Measurements from ENCODE around the gene DSCAML1.

DSCAML1 gene

GRCh38 chr11:117476531-117477142, 320.4 kb downstream of the DSCAML1 start:
- DNase-seq (ENCODE audit: insufficient read length, low spot score) (no peak), FAIRE-seq (no peak)
- TF ChIP-seq POLR2A (IDR thresholded peaks at IDR 0.05; ENCODE audit: low read depth, low read length) (no peak), POU2F2 (IDR thresholded peaks at IDR 0.05; ENCODE audit: low read depth, low read length) (no peak), SPI1 (IDR thresholded peaks at IDR 0.05; ENCODE audit: low read depth, low read length) (no peak), PAX5 (IDR thresholded peaks at IDR 0.05; ENCODE audit: insufficient read depth, low read length, severe bottlenecking) (no peak), TAF1 (IDR thresholded peaks at IDR 0.05; ENCODE audit: low read depth, low read length) (no peak)

- TF ChIP-seq POLR2AphosphoS5 (IDR thresholded peaks at IDR 0.05; ENCODE audit: low read depth, low read length) (no peak), PAX5 (IDR thresholded peaks at IDR 0.05; ENCODE audit: insufficient read depth, low read length, severe bottlenecking) (no peak), SPI1 (IDR thresholded peaks at IDR 0.05; ENCODE audit: low read depth, low read length) (no peak), POU2F2 (IDR thresholded peaks at IDR 0.05; ENCODE audit: low read depth, low read length) (no peak), TAF1 (IDR thresholded peaks at IDR 0.05; ENCODE audit: low read depth, low read length) (no peak), POLR2A (IDR thresholded peaks at IDR 0.05; ENCODE audit: low read depth, low read length) (no peak)
- no peak for DNase-seq (ENCODE audit: insufficient read length, low spot score)
- FAIRE-seq, result no peak
These were observed 321.1 kb downstream of the DSCAML1 start for GRCh38 chr11:117475716-117476530.

GRCh38 chr11:117473481-117474091, 323.4 kb downstream of the DSCAML1 start:
- DNase-seq (ENCODE audit: insufficient read length, low spot score) (no peak), FAIRE-seq (no peak)
- TF ChIP-seq SPI1 (IDR thresholded peaks at IDR 0.05; ENCODE audit: low read depth, low read length) (no peak), POLR2A (IDR thresholded peaks at IDR 0.05; ENCODE audit: low read depth, low read length) (no peak), PAX5 (IDR thresholded peaks at IDR 0.05; ENCODE audit: insufficient read depth, low read length, severe bottlenecking) (no peak), TAF1 (IDR thresholded peaks at IDR 0.05; ENCODE audit: low read depth, low read length) (no peak), POLR2AphosphoS5 (IDR thresholded peaks at IDR 0.05; ENCODE audit: low read depth, low read length) (no peak)

GRCh38 chr11:117471776-117472175, 325.2 kb downstream of the DSCAML1 start:
- DNase-seq (ENCODE audit: insufficient read length, low spot score), result no peak
- TF ChIP-seq POLR2AphosphoS5 (IDR thresholded peaks at IDR 0.05; ENCODE audit: low read depth, low read length) (no peak), POU2F2 (IDR thresholded peaks at IDR 0.05; ENCODE audit: low read depth, low read length) (no peak), SPI1 (IDR thresholded peaks at IDR 0.05; ENCODE audit: low read depth, low read length) (no peak), PAX5 (IDR thresholded peaks at IDR 0.05; ENCODE audit: insufficient read depth, low read length, severe bottlenecking) (no peak), POLR2A (IDR thresholded peaks at IDR 0.05; ENCODE audit: low read depth, low read length) (no peak), TAF1 (IDR thresholded peaks at IDR 0.05; ENCODE audit: low read depth, low read length) (no peak)
- no peak for FAIRE-seq

GRCh38 chr11:117470576-117470975, 326.4 kb downstream of the DSCAML1 start:
- TF ChIP-seq SPI1 (IDR thresholded peaks at IDR 0.05; ENCODE audit: low read depth, low read length) (no peak), PAX5 (IDR thresholded peaks at IDR 0.05; ENCODE audit: insufficient read depth, low read length, severe bottlenecking) (no peak)
- FAIRE-seq (no peak), DNase-seq (ENCODE audit: insufficient read length, low spot score) (no peak)

GRCh38 chr11:117468888-117469287, 328.1 kb downstream of the DSCAML1 start:
- FAIRE-seq, result no peak
- TF ChIP-seq TAF1 (IDR thresholded peaks at IDR 0.05; ENCODE audit: low read depth, low read length) (no peak), POU2F2 (IDR thresholded peaks at IDR 0.05; ENCODE audit: low read depth, low read length) (no peak), PAX5 (IDR thresholded peaks at IDR 0.05; ENCODE audit: insufficient read depth, low read length, severe bottlenecking) (no peak), POLR2AphosphoS5 (IDR thresholded peaks at IDR 0.05; ENCODE audit: low read depth, low read length) (no peak), POLR2A (IDR thresholded peaks at IDR 0.05; ENCODE audit: low read depth, low read length) (no peak), SPI1 (IDR thresholded peaks at IDR 0.05; ENCODE audit: low read depth, low read length) (no peak)

GRCh38 chr11:117467770-117468169, 329.2 kb downstream of the DSCAML1 start:
- DNase-seq (ENCODE audit: insufficient read length, low spot score), result no peak
- no peak for TF ChIP-seq TAF1 (IDR thresholded peaks at IDR 0.05; ENCODE audit: low read depth, low read length)
- TF ChIP-seq SPI1 (IDR thresholded peaks at IDR 0.05; ENCODE audit: low read depth, low read length), result no peak
- TF ChIP-seq POLR2AphosphoS5 (IDR thresholded peaks at IDR 0.05; ENCODE audit: low read depth, low read length), result no peak
- TF ChIP-seq PAX5 (IDR thresholded peaks at IDR 0.05; ENCODE audit: insufficient read depth, low read length, severe bottlenecking), result no peak
- no peak for TF ChIP-seq POLR2A (IDR thresholded peaks at IDR 0.05; ENCODE audit: low read depth, low read length)
- TF ChIP-seq POU2F2 (IDR thresholded peaks at IDR 0.05; ENCODE audit: low read depth, low read length), result no peak
- FAIRE-seq, result no peak

More at GRCh38 chr11:117468888-117469287, 328.1 kb downstream of the DSCAML1 start:
- DNase-seq (ENCODE audit: insufficient read length, low spot score), result no peak

- FAIRE-seq (no peak), DNase-seq (ENCODE audit: insufficient read length, low spot score) (no peak)
- no peak for TF ChIP-seq SPI1 (IDR thresholded peaks at IDR 0.05; ENCODE audit: low read depth, low read length)
- TF ChIP-seq POLR2A (IDR thresholded peaks at IDR 0.05; ENCODE audit: low read depth, low read length), result no peak
- no peak for TF ChIP-seq TAF1 (IDR thresholded peaks at IDR 0.05; ENCODE audit: low read depth, low read length)
- no peak for TF ChIP-seq PAX5 (IDR thresholded peaks at IDR 0.05; ENCODE audit: insufficient read depth, low read length, severe bottlenecking)
- TF ChIP-seq POLR2AphosphoS5 (IDR thresholded peaks at IDR 0.05; ENCODE audit: low read depth, low read length), result no peak
- TF ChIP-seq POU2F2 (IDR thresholded peaks at IDR 0.05; ENCODE audit: low read depth, low read length), result no peak
These were observed 330.1 kb downstream of the DSCAML1 start for GRCh38 chr11:117466966-117467365.

GRCh38 chr11:117465236-117465997, 331.6 kb downstream of the DSCAML1 start:
- TF ChIP-seq TAF1 (IDR thresholded peaks at IDR 0.05; ENCODE audit: low read depth, low read length), result no peak
- TF ChIP-seq PAX5 (IDR thresholded peaks at IDR 0.05; ENCODE audit: insufficient read depth, low read length, severe bottlenecking), result no peak
- no peak for TF ChIP-seq SPI1 (IDR thresholded peaks at IDR 0.05; ENCODE audit: low read depth, low read length)
- TF ChIP-seq POLR2AphosphoS5 (IDR thresholded peaks at IDR 0.05; ENCODE audit: low read depth, low read length), result no peak
- TF ChIP-seq POU2F2 (IDR thresholded peaks at IDR 0.05; ENCODE audit: low read depth, low read length), result no peak
- TF ChIP-seq POLR2A (IDR thresholded peaks at IDR 0.05; ENCODE audit: low read depth, low read length), result no peak
- FAIRE-seq (no peak), DNase-seq (ENCODE audit: insufficient read length, low spot score) (no peak)

Measured in GM12891 (cell line).